GM23248 (cell line): ENCODE data around the gene CACNA1D. TPM values are rescaled to one million over a fixed set of nuclear protein-coding genes. Genes with fewer than 3 reads are reported as not detected.

Source experiments
- DNase-seq: peaks from one replicate; pipeline ENCODE4 v3.0.0-alpha.2; 2015
- H2AFZ ChIP-seq: fragments of 200-600 bp; sonication (generic); 2 replicates; pipeline ENCODE4 v1.6.1; 2016; ENCODE audit warnings: antibody characterized with exemption
- H3F3A ChIP-seq: fragments of 200-600 bp; sonication (generic); 2 replicates; pipeline ENCODE4 v1.6.1; 2016; ENCODE audit warnings: mild to moderate bottlenecking, antibody characterized with exemption, mixed run types; ENCODE audit not compliant: insufficient read depth
- H3K27ac ChIP-seq: fragments of 200-600 bp; sonication (generic); 2 replicates; pipeline ENCODE4 v1.5.1; 2016; ENCODE audit warnings: mild to moderate bottlenecking
- H3K27me3 ChIP-seq: fragments of 200-600 bp; sonication (generic); replicated peaks from 2 replicates; pipeline ENCODE4 v1.6.1; 2016; ENCODE audit warnings: mild to moderate bottlenecking; ENCODE audit not compliant: insufficient read depth
- H3K36me3 ChIP-seq: fragments of 200-600 bp; sonication (generic); 2 replicates; pipeline ENCODE4 v1.6.1; 2016; ENCODE audit warnings: low read depth, mild to moderate bottlenecking
- H3K4me1 ChIP-seq: fragments of 200-600 bp; sonication (generic); 2 replicates; pipeline ENCODE4 v1.6.1; 2016; ENCODE audit warnings: mild to moderate bottlenecking; ENCODE audit not compliant: insufficient read depth
- H3K4me2 ChIP-seq: fragments of 200-600 bp; sonication (generic); one replicate; pipeline ENCODE4 v1.6.1; 2016; ENCODE audit warnings: mild to moderate bottlenecking; ENCODE audit not compliant: unreplicated experiment
- H3K4me3 ChIP-seq: fragments of 200-600 bp; sonication (generic); 2 replicates; pipeline ENCODE4 v1.5.1; 2016; ENCODE audit warnings: mild to moderate bottlenecking
- H3K79me2 ChIP-seq: fragments of 200-600 bp; sonication (generic); 2 replicates; pipeline ENCODE4 v1.6.1; 2016; ENCODE audit warnings: mild to moderate bottlenecking; ENCODE audit not compliant: insufficient read depth
- H3K9ac ChIP-seq: fragments of 200-600 bp; sonication (generic); 2 replicates; pipeline ENCODE4 v1.6.1; 2016; ENCODE audit warnings: mild to moderate bottlenecking
- H3K9me2 ChIP-seq: fragments of 200-600 bp; sonication (generic); 2 replicates; pipeline ENCODE4 v1.6.1; 2016; ENCODE audit warnings: mixed run types, mild to moderate bottlenecking, moderate library complexity; ENCODE audit not compliant: insufficient read depth
- H3K9me3 ChIP-seq: fragments of 200-600 bp; sonication (generic); one replicate; pipeline ENCODE4 v1.6.1; 2017; ENCODE audit warnings: low read depth
- H4K20me1 ChIP-seq: fragments of 200-600 bp; sonication (generic); 2 replicates; pipeline ENCODE4 v1.6.0; 2016; ENCODE audit not compliant: insufficient read depth
- EZH2 ChIP-seq: fragments of 200-600 bp; sonication (generic); IDR thresholded peaks from 2 replicates; pipeline ENCODE4 v1.6.1; 2018; ENCODE audit warnings: antibody characterized with exemption, mild to moderate bottlenecking; ENCODE audit not compliant: insufficient read depth, poor library complexity, severe bottlenecking
- EZH2phosphoT487 ChIP-seq: fragments of 200-600 bp; sonication (generic); IDR thresholded peaks from 2 replicates; pipeline ENCODE4 v1.6.1; 2018; ENCODE audit warnings: antibody characterized with exemption, moderate library complexity, mild to moderate bottlenecking, low read depth; ENCODE audit not compliant: insufficient read depth
- WGBS, 2 experiments: methylation state at CpG; one replicate each; pipeline ENCODE4 v1.1.6; 2015 to 2017; ENCODE audit warnings: low lambda C conversion rate in 2 of 2, low coverage in 1 of 2; ENCODE audit errors: missing lambda C conversion rate in 2 of 2; 5-methylcytosine and 5-hydroxymethylcytosine counted together
- in situ Hi-C: fragments of 300-500 bp; cut with MboI; formaldehyde crosslinking; loops from 2 replicates; pipeline ENCODE4 v1.15.0; 2020
- polyA plus RNA-seq: library from polyadenylated mRNA; unstranded; fragments of >200 nt; fragmentation: Nextera tagmentation; extraction: Ambion mirVana; gene quantifications from 2 replicates; pipeline ENCODE4 v1.2.1, GENCODE V29; 2016
- total RNA-seq: library from RNA; depleted of rRNA; stranded (reverse); fragments of >200 nt; shearing (Covaris generic); gene quantifications from 2 replicates; pipeline ENCODE4 v1.2.3, GENCODE V29; 2014

The CACNA1D gene
- total and polyA plus RNA-seq, 2 experiments from 2014 or later, result not detected

DNA sequence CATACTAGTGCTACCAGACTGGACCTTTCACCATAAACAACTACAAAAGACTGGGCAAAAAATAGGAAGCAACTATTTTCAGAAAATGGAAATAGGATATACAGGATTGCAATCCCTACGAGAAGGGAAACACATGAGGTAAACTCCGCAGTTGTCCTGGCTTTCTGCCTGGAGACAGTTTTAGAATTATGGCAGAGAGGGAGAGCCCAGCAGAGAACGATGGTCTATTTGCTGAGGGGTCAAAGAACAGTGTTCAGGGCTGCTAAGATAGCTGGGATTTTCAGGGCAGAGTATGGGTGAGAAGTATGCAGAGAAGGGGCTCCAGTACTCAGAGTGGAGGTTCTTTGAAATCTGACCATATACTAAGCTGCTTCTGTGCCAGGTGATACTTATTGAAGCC lies 188.4 kb downstream of the CACNA1D start:
- no peak for DNase-seq
- Histone ChIP-seq H3K9me2 (no peaks in the 10 kb centered on the region), H3K9ac (no peak overlapping the region), H2AFZ (no peak overlapping the region), H3F3A (no peaks in the 10 kb centered on the region), H3K27me3 (peaks cover 38% of the 10 kb centered on the region), H4K20me1 (no peaks in the 10 kb centered on the region), H3K4me1 (no peaks in the 10 kb centered on the region), H3K4me2 (no peak overlapping the region), H3K4me3 (no peak overlapping the region), H3K9me3 (no peaks in the 10 kb centered on the region), H3K79me2 (no peaks in the 10 kb centered on the region), H3K27ac (no peak overlapping the region), H3K36me3 (no peaks in the 10 kb centered on the region)
- TF ChIP-seq EZH2 (no peak), EZH2phosphoT487 (no peak)
- 6 to 16% methylated on average over 3 of the region's 3 CpGs for WGBS, 2 experiments
- in situ Hi-C loops, result no loop called here

DNA sequence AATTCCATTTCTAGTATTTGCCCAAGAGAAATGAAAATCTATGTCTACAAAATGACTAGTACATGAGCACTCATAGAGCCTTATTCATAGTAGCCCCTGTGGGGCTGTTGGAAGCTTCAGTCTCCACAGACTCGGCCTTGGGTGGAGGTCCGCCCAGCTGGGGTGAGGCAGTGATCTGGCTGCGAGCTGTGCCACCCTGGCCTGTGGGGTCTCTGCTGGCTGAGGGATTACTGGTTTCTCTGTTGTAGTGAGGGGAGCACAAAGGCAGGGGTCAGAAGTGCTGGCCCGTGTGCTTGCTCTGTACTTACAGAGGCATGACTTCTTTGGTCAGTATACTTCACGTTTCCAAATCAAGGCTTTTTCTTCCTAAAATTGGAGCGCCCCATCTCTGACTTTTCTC lies 193.7 kb downstream of the CACNA1D start:
- no peak for TF ChIP-seq EZH2phosphoT487
- no peak for TF ChIP-seq EZH2
- Histone ChIP-seq H3F3A (no peaks in the 10 kb centered on the region), H3K36me3 (no peaks in the 10 kb centered on the region), H3K4me1 (no peaks in the 10 kb centered on the region), H3K9me3 (no peaks in the 10 kb centered on the region), H3K9me2 (no peaks in the 10 kb centered on the region), H2AFZ (no peak overlapping the region), H3K4me2 (no peak overlapping the region), H3K4me3 (no peak overlapping the region), H3K27me3 (peaks cover 22% of the 10 kb centered on the region; the same call in 1 of the 2 replicates), H3K79me2 (no peaks in the 10 kb centered on the region), H3K9ac (no peak overlapping the region), H3K27ac (no peak overlapping the region), H4K20me1 (no peaks in the 10 kb centered on the region)
- 48 to 55% methylated on average over 6 of the region's 6 CpGs for WGBS, 2 experiments
- DNase-seq, result no peak
- in situ Hi-C loops, result no loop called here

DNA sequence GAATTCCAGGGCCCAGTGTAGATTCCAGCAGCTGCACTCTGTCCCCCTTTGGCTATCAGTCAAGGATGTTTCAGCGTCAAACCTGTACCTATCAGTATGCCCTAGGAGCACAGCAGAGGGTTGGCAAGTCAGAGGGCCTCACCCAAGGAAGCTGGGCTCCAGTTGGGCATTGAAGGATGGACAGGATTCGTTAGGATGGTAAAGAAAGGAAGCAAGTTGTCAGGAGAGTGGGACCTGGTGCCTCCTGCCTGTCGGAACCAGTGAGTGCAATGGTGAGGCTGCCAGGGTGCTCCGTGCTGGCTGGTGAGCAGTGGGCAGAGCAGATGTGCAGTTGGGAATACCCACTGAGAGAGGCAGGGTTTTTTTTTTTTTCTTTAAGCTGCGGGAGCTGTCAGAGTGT lies 194.6 kb downstream of the CACNA1D start:
- in situ Hi-C loops, result no loop called here
- Histone ChIP-seq H3K4me3 (no peak overlapping the region), H2AFZ (no peak overlapping the region), H3K9me2 (no peaks in the 10 kb centered on the region), H3K79me2 (no peaks in the 10 kb centered on the region), H3K27me3 (peaks cover 14% of the 10 kb centered on the region; the same call in 1 of the 2 replicates), H3F3A (no peaks in the 10 kb centered on the region), H3K9ac (no peak overlapping the region), H3K27ac (no peak overlapping the region), H4K20me1 (no peaks in the 10 kb centered on the region), H3K9me3 (no peaks in the 10 kb centered on the region), H3K4me1 (no peaks in the 10 kb centered on the region), H3K4me2 (no peak overlapping the region), H3K36me3 (no peaks in the 10 kb centered on the region)
- no peak for TF ChIP-seq EZH2
- WGBS, 2 experiments, result 25 to 37% methylated on average over 5 of the region's 5 CpGs
- DNase-seq, result no peak

DNA sequence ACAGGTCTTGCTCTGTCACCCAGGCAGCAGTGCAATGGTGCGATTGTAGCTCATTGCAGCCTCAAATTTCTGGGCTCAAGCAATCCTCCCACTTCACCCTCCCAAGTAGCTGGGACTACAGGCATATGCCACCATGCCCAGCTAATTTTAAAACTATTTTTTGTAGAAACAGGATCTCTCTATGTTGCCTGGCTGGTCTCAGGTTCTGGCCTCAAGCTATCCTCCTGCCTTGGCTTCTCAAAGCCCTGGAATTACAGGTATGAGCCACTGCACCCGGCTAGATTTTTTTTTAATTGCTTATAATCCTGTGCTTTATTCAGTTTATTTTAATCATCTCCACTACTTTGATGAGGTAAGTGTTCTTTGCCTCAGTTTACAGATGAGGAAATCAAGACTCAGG lies 195.3 kb downstream of the CACNA1D start:
- 51 to 62% methylated on average over 2 of the region's 2 CpGs for WGBS, 2 experiments

GRCh38 chr3:53690521-53690920 lies 196.1 kb downstream of the CACNA1D start:
- Histone ChIP-seq H4K20me1 (no peaks in the 10 kb centered on the region), H3K9me2 (no peaks in the 10 kb centered on the region), H3K9ac (no peak overlapping the region), H3K4me2 (no peak overlapping the region), H3K36me3 (no peaks in the 10 kb centered on the region), H3F3A (no peaks in the 10 kb centered on the region), H3K27ac (no peak overlapping the region), H2AFZ (no peak overlapping the region), H3K9me3 (no peaks in the 10 kb centered on the region), H3K4me3 (no peak overlapping the region), H3K4me1 (no peaks in the 10 kb centered on the region), H3K79me2 (no peaks in the 10 kb centered on the region), H3K27me3 (peaks cover 10% of the 10 kb centered on the region)
- in situ Hi-C loops, result no loop called here
- TF ChIP-seq EZH2 (no peak), EZH2phosphoT487 (no peak)
- WGBS, 2 experiments, result 51 to 56% methylated on average over 7 of the region's 7 CpGs
- DNase-seq, result no peak

More for the DNA sequence above, 195.3 kb downstream of the CACNA1D start:
- H3K4me2 ChIP-seq, result no peak overlapping the region
- H3K36me3 ChIP-seq, result no peaks in the 10 kb centered on the region
- TF ChIP-seq EZH2phosphoT487 (no peak), EZH2 (no peak)
- no peaks in the 10 kb centered on the region for H3K4me1 ChIP-seq
- no peak overlapping the region for H3K9ac ChIP-seq
- H2AFZ ChIP-seq, result no peak overlapping the region
- no peak overlapping the region for H3K4me3 ChIP-seq
- H3K79me2 ChIP-seq, result no peaks in the 10 kb centered on the region
- no peaks in the 10 kb centered on the region for H3K9me2 ChIP-seq
- no peak overlapping the region for H3K27ac ChIP-seq
- in situ Hi-C loops, result no loop called here
- no peaks in the 10 kb centered on the region for H4K20me1 ChIP-seq
- no peak for DNase-seq
- no peaks in the 10 kb centered on the region for H3F3A ChIP-seq
- no peaks in the 10 kb centered on the region for H3K9me3 ChIP-seq
- peaks cover 11% of the 10 kb centered on the region; the same call in 1 of the 2 replicates for H3K27me3 ChIP-seq
